NCI-H2227 (cell line): ENCODE measurements around the gene NAV2.

Experiments used
- DNase-seq: peaks from one replicate; lab custom pipeline; 2025; ENCODE audit not compliant: unreplicated experiment; lab: John Stamatoyannopoulos, UW

Gene NAV2

DNA sequence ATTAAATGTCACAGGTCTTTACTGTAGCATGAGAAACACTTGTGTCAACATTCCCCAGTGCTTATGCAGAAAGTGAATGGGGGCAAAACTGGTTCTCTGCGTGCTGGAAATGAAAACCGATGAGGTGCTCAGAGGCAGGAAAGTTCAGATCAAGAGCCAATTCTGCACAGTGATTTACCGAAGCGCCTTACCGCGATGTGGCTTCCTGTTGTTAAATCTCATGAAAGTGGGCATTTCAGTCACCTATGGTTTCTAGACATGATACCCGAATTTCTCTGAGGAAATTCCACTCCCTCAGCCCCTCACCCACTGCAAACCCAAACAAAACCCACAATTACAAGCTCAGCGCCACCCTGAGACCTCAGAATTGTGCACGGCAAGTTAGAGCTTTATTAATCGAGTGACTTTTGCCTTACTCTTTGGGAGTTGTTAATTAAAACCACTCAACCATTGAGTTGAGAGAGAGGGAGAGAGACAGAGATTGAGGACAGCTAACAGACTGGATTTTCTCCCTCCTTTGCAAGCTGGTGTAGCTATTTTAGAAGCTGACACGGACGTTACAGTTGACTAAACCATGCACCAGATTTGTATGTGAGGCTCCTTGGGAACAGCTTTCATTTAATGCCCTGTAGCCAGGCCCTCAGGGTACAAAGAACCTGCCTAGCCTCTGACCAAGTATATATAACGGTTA is 251.2 kb downstream of the NAV2 start:
- DNase-seq: no peak

DNA sequence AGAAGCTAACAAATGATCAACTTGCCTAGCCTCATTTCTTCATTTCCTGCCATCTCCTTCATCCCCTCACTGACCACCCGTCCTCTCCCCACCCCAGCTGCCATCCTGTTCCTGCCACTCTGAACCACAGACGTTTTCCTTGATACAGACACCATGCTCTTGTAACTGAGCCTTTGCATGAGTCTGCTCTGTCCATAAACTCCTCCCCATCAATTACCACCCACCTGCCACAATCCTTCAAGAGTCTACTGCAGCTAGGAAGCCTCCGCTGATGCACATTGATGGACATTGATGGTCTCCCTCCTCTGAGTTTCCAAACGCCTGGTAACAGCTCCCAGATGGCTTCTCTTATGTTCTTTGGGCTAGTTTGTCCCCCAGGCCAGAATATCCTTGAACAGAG is 253.8 kb downstream of the NAV2 start:
- DNase-seq: peak; percentile 29

DNA sequence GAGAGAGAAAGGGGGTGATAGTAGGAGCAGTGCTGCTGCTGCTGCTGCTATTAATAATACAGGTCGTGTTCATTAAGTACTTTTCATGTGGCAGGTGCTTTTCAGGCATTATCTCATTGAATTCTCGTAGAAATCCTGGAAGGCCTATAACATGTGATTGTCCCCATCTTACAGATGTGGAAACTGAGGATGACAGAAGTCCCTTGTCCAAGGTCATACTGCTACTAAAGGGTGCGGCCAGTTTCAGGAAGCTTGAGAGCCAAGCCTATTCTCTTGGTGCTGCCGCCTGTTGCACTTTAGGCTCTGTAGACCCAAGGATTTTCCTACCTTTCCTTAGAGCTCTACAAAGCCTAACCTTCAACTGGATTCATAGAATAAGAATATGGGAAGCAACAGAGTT is 254.3 kb downstream of the NAV2 start:
- no peak for DNase-seq

DNA sequence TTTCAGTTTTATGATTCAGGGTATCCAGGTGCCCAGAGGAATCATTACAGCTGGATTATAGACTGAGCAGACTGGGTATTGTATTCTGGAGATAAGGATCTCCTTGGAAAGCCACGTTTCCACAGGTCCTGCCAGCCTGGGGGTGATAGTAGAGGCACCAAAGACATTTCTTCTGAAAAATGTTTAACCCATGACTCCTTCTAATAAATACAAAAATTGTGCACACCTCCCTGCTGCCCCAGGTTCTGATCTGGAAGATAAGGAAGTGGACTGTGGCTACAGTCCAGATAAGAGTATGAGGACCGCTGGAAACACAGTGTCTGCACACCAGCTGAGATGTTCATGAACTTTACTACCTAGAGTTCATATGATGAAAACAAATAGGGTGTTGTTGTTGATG is 255.2 kb downstream of the NAV2 start:
- DNase-seq: no peak

DNA sequence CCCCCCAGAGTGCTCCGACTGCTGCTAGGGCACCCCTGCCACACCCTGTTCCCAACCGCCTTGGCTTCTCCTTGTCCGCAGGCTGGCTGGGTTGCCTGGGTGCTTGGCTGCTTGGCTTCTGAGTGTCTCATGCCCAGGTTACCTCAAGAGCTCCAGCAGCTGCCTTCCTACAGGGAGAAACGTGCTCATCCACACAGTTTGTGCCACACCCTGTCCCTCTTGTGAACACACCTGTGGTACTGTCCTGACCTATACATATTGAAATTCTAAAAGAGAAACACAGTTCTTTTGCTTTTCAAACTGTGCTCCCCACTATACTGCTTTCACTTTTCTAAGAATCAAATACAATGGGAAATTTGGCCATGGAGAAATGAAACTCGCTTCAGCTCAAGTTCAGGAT is 256.2 kb downstream of the NAV2 start:
- DNase-seq: no peak

DNA sequence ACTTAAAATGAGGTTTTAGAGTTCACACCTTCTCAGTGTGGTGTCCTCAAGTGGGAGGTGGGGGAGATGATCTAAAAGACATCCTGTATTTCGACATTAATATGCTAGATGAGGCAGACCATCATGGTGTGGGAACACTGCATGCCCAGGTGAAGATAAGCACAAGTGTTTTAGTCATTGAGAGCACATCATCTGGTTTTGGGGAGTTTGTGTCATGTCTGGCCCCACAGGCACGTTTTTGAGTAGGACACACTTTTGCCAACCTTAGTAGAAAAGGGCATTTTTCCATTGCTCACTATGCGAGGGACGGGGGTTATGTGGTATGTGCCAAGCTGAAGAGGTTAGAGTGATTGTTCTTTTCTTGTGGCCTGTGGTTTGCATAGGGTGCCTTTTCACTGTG is 258.3 kb downstream of the NAV2 start:
- DNase-seq: no peak

DNA sequence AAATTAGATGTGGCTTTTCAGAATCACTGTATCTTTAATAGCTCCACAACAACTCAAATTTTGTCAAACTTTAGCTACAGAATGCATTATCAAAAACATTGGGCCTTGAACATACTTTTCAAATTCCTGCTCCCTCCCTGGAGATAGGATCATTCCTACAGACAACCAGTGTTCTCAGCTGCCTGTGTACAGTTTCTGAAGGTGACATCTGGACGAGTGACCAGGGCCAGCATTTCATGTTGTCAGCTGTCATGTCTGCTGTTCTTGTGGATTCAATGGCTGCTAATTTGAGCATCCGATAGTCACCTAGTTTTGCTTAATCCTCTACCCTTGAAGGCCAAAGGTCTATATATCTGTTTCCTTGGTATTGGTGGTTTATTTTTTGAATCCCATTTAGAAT is 259.5 kb downstream of the NAV2 start:
- no peak for DNase-seq

DNA sequence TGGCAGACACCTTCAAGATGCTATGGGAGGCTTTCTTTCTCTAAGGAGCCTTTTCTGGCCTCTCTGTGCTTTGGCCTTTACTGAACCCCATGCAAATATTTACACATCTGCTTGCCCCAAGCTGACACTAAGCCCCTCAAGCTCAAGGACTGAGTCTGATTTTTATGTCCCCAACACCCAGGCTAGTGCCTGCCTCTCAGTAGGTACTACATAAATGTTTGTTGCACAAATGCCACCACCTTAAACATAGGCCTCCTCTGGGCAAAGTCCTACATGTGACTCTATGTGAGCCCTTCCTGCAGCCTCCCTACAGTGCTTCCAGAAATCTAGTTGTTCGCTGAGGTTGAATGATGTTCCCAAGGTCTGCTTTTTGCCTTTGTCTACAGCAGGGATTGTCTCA is 260.0 kb downstream of the NAV2 start:
- no peak for DNase-seq

DNA sequence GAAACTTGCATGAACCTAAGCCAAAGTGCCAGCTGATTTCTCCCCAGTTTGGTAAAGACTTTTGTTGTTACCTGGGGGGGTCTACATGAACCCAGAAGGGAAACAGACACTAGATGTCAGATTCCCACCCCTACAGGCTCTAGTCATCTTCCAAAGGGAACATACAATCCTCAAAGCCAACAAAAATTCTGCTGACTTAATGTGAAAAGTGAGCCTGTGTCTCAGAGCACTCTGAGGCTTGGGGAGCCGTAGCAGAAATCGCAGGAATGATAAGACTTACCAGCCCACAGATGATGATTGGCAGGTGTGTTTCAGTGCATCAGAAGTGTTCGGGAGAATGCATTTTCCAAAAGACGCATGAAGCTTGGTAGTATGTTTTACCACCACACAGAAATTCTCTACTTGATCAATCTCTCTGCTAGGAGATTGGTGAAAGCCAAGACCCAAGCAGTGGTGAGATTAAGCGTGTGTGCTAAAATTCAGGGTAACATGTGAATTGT is 260.5 kb downstream of the NAV2 start:
- DNase-seq: no peak

DNA sequence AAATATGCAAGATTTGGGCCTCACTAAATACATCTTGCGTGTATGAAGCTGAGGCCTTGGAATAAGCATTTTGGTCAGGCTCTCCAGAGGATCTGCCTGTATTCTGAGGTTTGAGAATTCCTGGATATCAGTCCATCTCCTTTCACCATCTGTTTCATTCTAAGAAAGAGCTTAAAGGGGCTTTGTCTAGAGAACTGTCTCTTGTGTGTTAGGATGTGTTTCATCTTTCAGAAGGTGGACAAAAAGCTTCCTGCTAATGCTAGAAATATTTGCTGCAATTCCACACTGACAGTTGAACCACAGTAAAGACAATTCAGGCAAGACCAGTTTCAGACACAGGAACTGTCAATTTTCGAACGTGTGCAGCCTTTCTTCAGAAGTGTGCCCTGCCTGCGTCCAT is 262.2 kb downstream of the NAV2 start:
- DNase-seq: no peak

DNA sequence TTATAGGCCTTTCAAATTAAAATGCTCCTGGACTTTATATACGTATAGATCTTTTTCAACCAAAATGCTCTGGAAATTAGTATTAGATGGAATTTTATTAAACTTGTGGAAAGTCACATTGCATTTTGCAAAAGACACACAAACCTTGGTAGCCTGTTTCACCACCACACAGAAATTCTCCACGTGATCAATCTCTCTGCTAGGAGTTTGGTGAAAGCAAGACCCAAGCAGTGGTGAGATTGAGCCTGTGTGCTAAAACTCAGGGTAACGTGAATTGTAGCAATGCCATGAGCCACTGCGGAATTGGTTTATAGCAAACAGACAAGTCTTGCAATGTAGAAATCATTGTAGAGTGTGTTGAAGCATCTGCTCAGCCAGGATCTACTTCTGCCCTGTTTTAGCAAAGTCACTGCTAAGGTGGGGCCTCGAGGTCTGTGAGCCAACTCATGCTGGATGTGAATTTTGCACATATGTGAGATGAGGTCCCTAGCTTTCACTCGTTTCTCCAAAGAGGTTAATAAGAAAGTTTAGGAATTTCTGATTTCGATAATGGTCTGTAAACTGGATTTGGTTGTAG is 262.9 kb downstream of the NAV2 start:
- DNase-seq: no peak

DNA sequence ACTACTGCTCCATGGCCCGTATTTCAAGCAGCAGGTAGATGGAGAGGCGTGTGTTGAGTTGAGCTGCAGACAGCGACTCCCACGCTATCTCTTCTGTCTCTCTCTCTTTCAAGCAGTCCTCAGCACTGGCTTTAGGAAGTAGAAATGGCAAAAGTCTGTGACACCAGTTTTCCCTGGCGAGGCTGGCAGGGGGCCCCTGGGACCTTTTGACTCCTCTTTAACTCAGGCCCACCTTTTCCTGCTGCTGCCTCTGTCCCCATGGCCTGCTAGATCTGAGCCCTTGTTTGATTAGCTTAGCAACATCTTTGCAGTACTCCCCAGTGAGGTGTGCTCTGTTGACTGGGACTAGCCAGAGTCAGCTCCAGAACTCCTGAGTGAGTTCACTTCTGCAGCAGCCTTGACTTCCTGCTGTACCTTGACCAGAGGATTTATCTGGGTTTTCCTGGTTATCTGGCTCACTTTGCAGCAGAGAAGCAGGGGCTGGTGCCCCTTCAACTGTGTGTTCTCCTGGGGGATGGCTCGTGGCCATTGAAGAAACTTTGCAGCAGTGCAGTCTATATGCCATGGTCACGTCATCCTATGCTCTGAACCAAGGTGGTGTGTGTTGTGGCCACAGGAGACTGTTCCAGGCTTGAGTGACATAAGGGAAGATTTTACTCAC is 263.8 kb downstream of the NAV2 start:
- no peak for DNase-seq

DNA sequence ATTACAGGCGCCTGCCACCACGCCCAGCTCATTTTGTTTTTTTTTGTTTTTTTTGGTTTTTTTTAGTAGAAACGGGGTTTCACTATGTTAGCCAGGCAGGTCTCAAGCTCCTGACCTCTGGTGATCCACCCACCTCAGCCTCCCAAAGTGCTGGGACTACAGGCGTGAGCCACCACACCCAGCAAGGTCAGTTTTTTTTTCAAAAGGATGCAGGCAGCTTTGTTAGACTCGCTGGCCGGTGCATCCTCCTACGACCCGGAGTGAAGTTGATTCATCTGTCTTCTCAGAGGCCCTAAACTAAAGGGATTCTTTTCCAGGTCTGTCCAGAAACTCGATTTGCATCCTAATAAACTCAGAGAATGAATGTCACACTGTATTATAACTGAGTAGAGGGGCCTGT is 265.3 kb downstream of the NAV2 start:
- no peak for DNase-seq

DNA sequence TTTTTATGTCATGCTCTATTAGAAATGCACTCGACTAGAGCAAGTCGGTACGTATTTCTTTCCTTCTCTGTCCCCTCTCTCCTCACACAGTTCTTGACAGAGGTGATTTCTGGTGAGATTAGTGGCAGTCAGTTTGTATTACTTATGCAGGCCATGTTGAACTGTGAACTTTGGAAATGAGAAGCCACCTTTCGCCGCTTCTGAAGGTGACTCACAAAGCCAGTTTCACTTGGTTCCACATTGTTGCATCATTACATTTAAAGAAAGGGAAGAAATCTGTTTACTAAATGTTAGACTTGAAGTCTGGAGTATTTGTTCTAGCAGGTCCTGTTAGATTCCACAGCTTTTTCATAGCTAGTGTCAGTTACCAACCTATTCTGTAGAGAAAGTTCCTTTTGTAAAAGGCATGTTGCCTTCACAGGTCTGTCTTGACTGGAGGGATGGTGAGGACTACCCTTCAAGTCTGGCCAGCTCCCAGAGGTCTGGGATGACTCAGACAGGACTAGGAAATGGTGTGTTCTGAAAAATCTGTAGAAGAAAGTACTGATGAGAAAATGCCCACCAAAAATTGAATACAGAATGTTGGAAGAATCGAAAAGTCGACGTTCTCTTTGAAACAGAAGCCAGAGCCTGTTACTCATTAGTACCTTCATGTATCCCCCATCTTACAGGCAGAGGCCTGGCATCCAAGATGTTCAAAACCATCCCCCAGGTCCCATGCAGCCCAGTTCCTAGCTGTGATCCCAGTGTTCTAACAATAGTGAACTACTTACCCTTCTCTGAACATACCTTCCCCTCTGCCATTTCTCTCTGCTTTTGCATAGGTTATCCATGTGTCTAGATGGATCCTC is 266.3 kb downstream of the NAV2 start:
- no peak for DNase-seq

DNA sequence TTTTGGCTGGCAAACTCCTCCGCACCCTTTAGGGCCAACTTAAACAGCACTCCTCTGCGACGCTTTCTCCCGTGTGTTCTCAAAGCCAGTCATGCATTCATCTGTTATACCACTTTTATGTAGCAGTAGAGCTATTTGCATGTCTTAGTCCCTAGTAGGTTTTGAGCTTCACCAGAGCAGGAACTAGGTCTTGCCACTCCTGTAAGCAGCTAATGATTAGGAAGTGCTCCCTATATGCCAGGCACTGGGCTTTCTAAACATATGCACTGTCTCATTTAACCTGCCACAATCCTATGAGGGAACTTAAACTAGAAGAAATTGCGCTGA is 266.8 kb downstream of the NAV2 start:
- no peak for DNase-seq

DNA sequence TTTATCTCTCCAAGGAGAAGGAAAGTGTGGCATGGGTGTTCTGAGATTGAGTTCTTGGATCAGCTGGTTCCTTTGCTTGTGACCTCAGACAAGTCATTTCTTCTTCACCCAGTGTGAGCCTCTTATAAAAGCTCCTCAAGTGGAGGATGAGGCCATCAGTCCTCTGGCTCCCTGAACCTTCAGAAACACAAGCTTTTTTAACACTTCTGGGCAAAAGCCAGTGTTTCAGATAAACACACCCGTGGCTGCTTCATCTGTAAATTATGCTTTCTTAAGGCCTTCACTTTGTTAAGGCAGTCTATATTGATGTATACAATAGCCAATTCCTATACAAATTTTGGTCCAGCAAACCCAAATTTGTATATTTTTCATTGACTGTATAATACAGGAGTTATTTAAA is 267.8 kb downstream of the NAV2 start:
- no peak for DNase-seq

DNA sequence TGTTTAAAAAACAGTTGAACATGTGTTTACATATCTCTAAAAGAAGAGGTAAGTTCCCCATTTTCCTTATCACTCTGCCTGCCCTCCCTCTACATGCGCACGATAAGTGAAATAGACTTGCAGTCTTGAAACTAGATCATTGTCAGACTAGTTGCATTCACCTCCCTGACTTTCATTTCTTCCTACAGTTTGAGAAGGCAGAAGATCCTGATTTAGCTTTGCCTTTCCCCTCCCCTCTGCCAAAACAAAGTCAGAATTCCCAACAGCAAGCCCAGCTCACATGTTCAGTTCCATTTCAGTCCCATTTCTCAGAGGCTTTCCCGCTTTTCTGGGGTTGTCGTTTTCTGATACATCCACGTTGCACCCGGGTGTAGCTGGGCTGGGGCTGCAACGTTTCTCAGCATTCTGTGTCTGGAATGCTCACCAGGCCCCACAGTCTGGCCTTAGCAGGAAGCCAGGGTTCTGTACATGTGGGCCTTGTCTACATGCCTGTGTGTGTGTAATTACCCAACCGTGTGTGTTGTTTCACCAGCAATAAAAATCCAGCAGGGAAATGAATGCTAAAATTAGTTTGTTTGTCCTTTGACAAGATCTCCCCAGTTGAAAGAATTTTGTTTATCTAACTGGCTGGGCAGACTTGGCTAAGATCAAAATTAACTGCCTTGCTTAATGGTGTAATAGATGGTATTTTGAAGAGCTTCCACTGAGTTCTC is 268.5 kb downstream of the NAV2 start:
- no peak for DNase-seq

DNA sequence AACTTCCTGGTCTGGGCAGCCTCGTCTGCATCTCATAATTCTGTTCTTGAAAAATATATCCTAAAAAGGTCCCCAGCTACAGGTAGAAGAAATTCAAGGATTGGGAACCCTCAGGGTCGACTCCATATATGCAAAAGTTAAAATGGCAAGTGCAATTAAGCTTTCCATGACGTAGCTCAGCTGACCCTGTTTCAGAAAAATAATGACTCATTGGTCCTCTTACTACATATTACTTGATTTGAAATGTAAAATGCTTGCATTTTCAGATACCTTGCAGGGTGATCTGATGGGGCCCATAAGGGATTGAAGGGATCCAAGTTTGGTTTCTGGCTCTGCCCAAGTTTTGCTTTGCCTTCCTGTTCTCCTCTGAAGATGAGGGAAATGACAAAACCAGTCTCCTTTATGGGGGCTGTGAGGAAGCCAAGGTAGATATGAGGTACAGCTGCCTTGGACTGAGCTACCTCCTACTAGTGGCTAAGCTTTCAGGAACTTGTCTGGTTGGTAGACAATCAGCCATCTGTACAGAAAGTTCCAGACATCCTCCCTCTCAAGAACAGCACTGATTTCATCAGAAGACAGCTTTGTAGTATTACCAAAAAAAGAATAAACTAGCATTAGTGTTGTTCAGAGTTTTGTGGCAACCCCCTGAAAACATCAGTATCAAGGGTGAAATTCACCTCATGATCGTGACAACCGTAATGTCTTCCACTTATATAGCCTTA is 270.3 kb downstream of the NAV2 start:
- DNase-seq: no peak

DNA sequence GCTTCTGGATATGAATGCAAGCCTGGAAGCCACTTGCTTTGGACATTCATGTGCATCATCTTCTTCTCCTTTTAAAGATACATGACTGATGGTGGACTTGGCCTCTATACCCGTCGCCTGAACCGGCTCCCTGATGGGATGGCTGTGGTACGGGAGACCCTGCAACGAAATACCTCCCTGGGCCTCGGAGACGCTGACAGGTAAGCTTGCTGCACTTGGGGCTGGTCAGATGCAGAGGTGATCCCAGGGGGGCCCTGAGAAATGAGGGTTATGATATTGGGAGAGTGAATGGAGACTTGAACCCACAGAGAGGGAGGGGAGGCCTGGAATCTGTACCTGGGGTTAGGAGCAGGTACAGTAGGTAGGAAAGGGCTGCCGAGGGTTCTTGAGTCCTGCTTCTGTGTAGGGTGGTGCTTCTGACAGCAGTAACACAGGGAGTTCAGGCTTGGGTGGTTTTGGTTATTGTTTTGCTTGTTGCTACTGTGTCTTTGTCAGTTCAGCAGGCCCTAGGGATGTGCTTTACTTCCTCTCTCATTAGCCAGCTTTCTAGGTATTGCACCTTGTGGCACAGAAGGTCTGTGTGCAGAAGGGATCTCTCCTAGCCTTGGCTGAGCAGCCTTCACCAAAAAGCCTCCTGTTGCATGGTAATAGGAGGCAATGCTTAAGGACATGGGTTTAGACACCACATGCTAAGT is 271.6 kb downstream of the NAV2 start:
- DNase-seq: no peak

DNA sequence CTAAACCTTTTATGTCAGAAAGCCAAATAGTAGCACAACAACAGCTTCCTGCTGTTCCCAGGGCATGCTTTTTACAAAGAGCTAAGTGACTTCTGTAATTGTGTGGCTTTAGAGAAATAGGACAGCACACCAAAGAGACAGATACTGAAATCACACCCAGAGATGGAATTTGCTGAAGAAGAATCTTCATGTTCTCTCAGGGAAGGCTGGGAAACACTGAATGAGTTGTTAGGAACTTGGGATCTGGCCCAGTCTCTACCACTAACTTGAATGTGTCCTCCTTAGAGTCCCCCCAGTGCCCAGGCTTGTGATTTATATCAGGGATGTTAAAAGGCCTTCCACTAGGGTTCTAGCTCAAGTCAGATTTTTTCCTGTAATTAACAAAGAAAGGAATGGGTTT is 272.5 kb downstream of the NAV2 start:
- DNase-seq: no peak
